ENCODE results near the gene SLC7A14. TPM values are rescaled to one million over a fixed set of nuclear protein-coding genes. Genes with fewer than 3 reads are reported as not detected.
A peak's percentile ranks its signal among the peaks of the same experiment; 100 is the strongest.

SLC7A14 gene
- total RNA-seq, result 0.04 TPM

DNA sequence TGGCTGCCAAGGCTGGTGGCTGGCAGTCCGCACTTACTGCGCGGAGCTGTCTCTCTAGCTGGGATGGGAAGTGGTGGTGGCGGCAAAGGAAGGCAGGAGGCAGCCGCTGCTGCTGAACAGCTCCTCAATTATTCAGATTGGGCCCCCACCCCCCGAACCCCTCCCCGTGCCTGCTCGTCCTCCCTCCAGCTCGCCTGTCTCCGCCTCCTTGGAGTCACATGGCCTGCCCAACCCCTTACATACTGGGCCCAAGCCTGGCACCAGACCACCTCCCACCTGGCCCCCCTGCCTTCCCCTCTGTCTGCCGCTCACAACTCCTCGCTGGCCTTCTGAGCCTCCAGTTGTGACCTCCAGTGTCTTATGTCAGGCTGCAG, at the start of gene SLC7A14:
Gene SLC7A14, minus strand, starts transcription at position 139 of the 374 bp plus-strand sequence. CDS start 59,139 bp downstream, outside the sequence.
- DNase-seq (ENCODE audit: low spot score) (no peak), ATAC-seq (no peak)
- intact Hi-C loops (cut with DNase I), result no loop called here

- intact Hi-C loops (cut with DNase I), result no loop called here
- ATAC-seq, result no peak
Observed at GRCh38 chr3:170635385-170635735, 49.5 kb upstream of the SLC7A14 start.

GRCh38 chr3:170634663-170635384, 48.9 kb upstream of the SLC7A14 start:
- DNase-seq (ENCODE audit: low spot score), result no peak
- intact Hi-C loops (cut with DNase I), result no loop called here
- no peak for ATAC-seq

More at GRCh38 chr3:170635385-170635735, 49.5 kb upstream of the SLC7A14 start:
- no peak for DNase-seq (ENCODE audit: low spot score)

GRCh38 chr3:170633573-170633972, 47.7 kb upstream of the SLC7A14 start:
- DNase-seq (ENCODE audit: low spot score) (no peak), ATAC-seq (no peak)
- intact Hi-C loops (cut with DNase I), result no loop called here

- ATAC-seq, result no peak
- no peak for DNase-seq (ENCODE audit: low spot score)
- intact Hi-C loops (cut with DNase I), result no loop called here
Observed at GRCh38 chr3:170632780-170633179, 46.9 kb upstream of the SLC7A14 start.

DNA sequence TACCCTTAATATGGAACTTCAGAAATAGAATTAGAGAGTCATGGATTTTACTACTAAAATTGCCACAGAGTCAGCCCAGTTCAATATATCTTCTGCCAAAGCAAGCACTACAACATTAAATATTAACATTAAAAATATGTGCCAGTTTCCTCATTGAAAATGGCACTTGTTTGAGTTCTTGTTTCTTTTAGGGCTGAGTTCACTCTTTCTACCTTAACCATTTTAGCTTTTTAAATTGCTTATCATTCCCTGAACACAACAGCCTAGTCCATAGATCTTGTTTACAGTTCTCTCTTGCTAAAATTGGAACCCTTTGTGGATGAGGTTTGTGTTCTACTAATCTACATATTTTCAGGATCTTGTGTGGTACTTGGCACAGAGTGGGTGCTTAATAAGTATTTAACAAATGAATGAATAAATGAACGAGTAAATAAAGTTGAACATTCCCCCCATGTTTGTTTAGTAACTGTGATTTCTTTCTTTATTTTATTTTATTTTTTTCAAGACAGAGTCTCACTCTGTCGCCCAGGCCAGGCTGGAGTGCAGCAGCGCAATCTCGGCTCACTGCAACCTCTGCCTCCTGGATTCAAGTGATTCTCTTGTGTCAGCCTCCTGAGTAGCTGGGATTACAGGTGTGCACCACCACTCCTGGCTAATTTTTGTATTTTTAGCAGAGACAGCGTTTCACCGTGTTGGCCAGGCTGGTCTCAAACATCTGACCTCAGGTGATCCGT, 46.0 kb upstream of the SLC7A14 start:
- intact Hi-C loops (cut with DNase I), result no loop called here
- DNase-seq (ENCODE audit: low spot score) (no peak), ATAC-seq (no peak)

- intact Hi-C loops (cut with DNase I), result no loop called here
- ATAC-seq (no peak), DNase-seq (ENCODE audit: low spot score) (no peak)
Observed at GRCh38 chr3:170623524-170623923, 37.6 kb upstream of the SLC7A14 start.

GRCh38 chr3:170622369-170623159, 36.7 kb upstream of the SLC7A14 start:
- intact Hi-C loops (cut with DNase I), result no loop called here
- ATAC-seq, result peak; percentile 85
- no peak for DNase-seq (ENCODE audit: low spot score)

DNA sequence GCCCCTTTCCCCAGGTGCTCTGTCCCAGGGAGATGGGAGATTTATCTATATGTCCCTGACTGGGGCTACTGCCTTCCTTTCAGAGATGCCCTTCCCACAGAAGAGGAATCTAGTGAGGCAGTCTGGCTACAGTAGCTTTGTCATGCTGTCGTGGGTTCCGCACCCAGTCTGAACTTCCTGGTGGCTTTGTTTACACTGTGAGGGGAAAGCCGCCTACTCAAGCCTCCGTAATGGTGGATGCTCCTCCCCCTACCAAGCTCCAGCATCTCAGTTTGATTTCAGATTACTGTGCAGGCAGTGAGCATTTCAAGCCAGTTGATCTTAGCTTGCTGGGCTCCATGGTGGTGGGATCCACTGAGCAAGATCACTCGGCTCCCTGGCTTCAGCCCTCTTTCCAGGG, 35.4 kb upstream of the SLC7A14 start:
- ATAC-seq (no peak), DNase-seq (ENCODE audit: low spot score) (no peak)
- intact Hi-C loops (cut with DNase I), result no loop called here

- intact Hi-C loops (cut with DNase I), result no loop called here
- ATAC-seq (peak; percentile 85), DNase-seq (ENCODE audit: low spot score) (no peak)
Observed at GRCh38 chr3:170614214-170614966, 28.5 kb upstream of the SLC7A14 start.

DNA sequence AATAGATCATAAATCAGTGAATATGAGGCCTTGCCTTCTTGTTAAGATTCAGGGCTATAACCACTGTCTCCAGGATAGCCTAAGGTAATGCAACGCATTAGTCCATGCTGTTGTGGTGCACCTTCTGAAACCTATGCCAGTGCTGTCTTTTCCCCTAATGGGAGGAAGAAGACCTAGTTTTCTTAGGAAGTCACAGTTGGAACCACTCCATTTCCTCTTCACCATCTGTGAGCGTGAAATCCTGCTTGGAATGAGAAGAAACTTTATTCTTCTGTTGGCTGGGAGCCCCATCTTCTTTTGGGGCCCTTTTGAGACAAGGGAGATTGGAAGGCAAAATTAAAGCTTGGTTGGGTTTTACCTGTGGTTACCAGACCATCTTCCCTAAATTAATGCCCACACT, 25.9 kb upstream of the SLC7A14 start:
- intact Hi-C loops (cut with DNase I), result no loop called here
- DNase-seq (ENCODE audit: low spot score), result no peak
- no peak for ATAC-seq

- intact Hi-C loops (cut with DNase I), result no loop called here
- no peak for DNase-seq (ENCODE audit: low spot score)
- no peak for ATAC-seq
Observed at GRCh38 chr3:170610321-170610884, 24.5 kb upstream of the SLC7A14 start.

DNA sequence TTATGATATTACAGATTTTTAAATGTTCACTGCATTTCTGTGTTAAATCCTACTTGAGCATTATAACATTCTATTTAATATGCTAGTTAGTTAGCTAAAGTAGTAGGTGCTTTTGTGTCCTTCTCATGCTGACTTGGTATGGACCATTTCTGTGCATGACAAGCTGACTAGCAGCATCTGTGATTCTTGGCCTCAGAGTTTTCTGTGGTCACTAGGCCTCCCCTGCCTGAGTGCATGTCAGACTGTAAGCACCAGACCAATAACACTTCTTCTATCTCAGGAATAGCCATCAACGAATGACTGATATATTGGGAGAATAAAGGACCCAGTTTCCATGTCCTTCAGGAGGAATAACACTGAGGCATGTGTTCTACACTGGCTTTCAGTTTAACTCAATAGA, 22.6 kb upstream of the SLC7A14 start:
- ATAC-seq (no peak), DNase-seq (ENCODE audit: low spot score) (no peak)
- intact Hi-C loops (cut with DNase I), result no loop called here

DNA sequence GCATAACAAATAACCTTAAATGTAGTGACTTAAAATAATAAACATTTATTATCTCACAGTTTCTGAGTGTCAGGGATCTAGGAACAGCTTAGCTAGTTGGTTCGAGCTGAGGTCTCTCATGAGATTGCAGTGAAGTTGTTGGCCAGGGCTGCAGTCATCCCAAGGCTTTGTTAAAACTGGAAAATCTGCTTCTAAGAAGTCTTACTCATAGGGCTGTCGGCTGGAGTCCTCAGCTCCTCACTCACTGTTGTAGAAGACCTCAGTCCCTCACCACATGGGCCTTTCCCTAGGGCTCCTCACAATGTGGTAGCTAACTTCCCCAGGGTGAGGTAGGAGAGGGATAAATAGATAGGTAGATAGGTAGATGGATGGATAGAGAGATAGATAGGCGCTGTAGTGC, 20.8 kb upstream of the SLC7A14 start:
- intact Hi-C loops (cut with DNase I), result no loop called here
- DNase-seq (ENCODE audit: low spot score), result no peak
- ATAC-seq, result no peak

DNA sequence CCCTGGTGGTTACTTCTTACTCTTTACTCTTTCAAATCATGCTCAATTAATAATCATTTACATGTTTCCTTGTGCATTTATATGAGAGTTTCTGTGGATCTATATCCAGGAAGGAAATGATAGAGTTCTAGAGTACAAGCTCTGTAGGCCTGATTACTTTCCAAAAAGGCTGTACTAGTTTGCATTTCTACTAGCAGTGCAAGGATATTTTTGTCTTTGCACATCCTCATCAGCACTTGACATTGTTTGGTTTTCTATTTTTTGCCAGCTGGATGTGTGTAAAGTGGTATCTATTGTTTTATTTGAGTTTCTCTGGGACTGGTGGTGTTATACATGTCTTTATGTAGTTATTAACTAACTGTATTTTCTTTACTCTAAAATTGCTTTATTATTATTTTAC, 19.6 kb upstream of the SLC7A14 start:
- intact Hi-C loops (cut with DNase I), result no loop called here
- DNase-seq (ENCODE audit: low spot score) (no peak), ATAC-seq (no peak)

DNA sequence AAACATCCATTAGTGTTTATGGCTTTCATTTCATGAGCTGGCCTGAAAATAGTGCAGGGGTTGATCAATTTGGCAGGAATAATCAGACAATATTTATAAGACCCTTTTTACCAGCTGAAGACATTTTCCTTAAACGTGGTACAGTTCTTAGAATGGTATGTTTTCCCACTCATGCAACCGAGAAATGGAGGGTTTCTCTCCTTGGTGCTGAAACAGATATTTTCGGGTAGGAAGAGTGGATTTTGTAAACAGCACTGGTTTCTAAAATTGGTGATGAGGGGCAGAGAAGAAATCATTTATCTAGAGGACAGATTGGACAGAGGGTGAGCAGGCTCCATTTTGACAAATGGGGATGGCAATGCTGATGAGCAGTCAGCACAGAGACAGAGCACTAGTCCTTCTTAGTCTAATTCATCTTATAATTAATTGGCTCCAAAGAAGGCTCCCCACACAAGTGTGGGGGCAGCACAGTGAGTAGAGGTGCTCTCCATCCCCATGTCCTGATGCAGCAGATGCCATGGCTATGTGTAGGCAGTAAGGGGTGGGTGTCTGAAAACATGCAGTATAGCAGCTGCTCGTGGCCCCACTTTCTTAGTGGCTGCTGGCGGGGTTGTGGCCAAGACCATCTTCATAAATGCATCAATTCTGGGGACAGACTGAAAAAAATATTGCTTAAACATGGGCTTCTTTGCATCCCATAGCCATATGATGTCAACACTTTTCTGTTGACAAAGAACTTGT, 18.1 kb upstream of the SLC7A14 start:
- DNase-seq (ENCODE audit: low spot score), result no peak
- ATAC-seq, result no peak
- intact Hi-C loops (cut with DNase I), result no loop called here

- intact Hi-C loops (cut with DNase I), result no loop called here
- no peak for DNase-seq (ENCODE audit: low spot score)
- no peak for ATAC-seq
Observed at GRCh38 chr3:170602556-170602955, 16.7 kb upstream of the SLC7A14 start.

DNA sequence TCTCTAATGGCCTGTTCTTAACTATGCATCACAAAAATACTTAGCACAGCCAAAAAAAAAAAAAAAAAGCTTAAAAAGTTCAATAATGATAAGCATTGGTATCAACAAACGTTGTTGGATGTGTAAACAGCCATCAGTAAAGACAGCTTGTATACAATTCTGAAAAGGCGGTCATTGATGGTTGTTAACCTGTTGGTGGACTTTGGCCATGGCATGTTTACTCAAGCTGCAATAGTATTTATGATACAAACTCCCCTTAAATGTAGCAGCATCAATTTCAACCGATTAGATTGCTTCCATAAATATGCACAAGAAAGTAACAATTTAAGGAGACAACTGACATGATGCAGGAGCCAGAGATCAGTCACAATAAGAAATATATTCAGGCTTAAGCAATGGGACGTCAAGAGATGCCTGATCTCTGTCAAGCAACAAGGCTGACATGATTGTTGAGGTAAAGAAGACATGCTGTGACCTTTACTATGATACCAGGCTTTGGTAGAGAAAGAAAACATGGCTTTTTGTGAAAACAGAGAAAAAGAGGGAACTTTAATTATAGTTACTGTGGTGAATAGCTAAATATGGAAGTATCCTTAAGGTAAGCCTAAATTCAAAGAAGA, 14.2 kb upstream of the SLC7A14 start:
- ATAC-seq (no peak), DNase-seq (ENCODE audit: low spot score) (no peak)
- intact Hi-C loops (cut with DNase I), result no loop called here
